GM23338 (cell line): ENCODE results near the gene AP1S3. TPM values are rescaled to one million over a fixed set of nuclear protein-coding genes. Genes with fewer than 3 reads are reported as not detected.

Source experiments
- ATAC-seq: fragments of 200-7000 bp; cut with Tn5 transposase; 3 replicates; pipeline ENCODE4 v1.9.1; 2020
- DNase-seq: peaks from one replicate; pipeline ENCODE4 v3.0.0-alpha.2; 2015; ENCODE audit warnings: low spot score
- H2AFZ ChIP-seq: fragments of 200-600 bp; sonication (generic); 2 replicates; pipeline ENCODE4 v1.8.0; 2016; ENCODE audit warnings: antibody characterized with exemption, mild to moderate bottlenecking, moderate library complexity
- H3F3A ChIP-seq: fragments of 200-600 bp; sonication (generic); replicated peaks from 2 replicates; pipeline ENCODE4 v1.8.0; 2017; ENCODE audit warnings: antibody characterized with exemption, mixed run types, low read depth
- H3K27ac ChIP-seq: fragments of 200-600 bp; sonication (generic); 2 replicates; pipeline ENCODE4 v1.6.1; 2016; ENCODE audit warnings: low read depth
- H3K27me3 ChIP-seq: fragments of 200-600 bp; sonication (generic); 2 replicates; pipeline ENCODE4 v1.8.0; 2016; ENCODE audit warnings: mild to moderate bottlenecking, mixed run types, moderate library complexity; ENCODE audit not compliant: insufficient read depth
- H3K36me3 ChIP-seq: fragments of 200-600 bp; sonication (generic); 2 replicates; pipeline ENCODE4 v1.8.0; 2016; ENCODE audit warnings: mild to moderate bottlenecking; ENCODE audit not compliant: insufficient read depth
- H3K4me1 ChIP-seq: fragments of 200-600 bp; sonication (generic); 2 replicates; pipeline ENCODE4 v1.8.0; 2016; ENCODE audit warnings: mild to moderate bottlenecking, moderate library complexity; ENCODE audit not compliant: insufficient read depth
- H3K4me2 ChIP-seq: fragments of 200-600 bp; sonication (generic); 2 replicates; pipeline ENCODE4 v1.7.1; 2017; ENCODE audit warnings: mixed run types
- H3K4me3 ChIP-seq: fragments of 200-600 bp; sonication (generic); 2 replicates; pipeline ENCODE4 v1.6.1; 2016; ENCODE audit warnings: mixed run types
- H3K79me2 ChIP-seq: fragments of 200-600 bp; sonication (generic); replicated peaks from 2 replicates; pipeline ENCODE4 v1.8.0; 2017; ENCODE audit warnings: mild to moderate bottlenecking; ENCODE audit not compliant: insufficient read depth
- H3K9me2 ChIP-seq: fragments of 200-600 bp; sonication (generic); 2 replicates; pipeline ENCODE4 v1.8.0; 2017; ENCODE audit not compliant: insufficient read depth
- H4K20me1 ChIP-seq: fragments of 200-600 bp; sonication (generic); replicated peaks from 2 replicates; pipeline ENCODE4 v1.8.0; 2017; ENCODE audit warnings: mild to moderate bottlenecking; ENCODE audit not compliant: insufficient read depth
- H3K27ac Mint-ChIP-seq: 2 replicates; pipeline ENCODE4 v1.8.0; 2020; ENCODE audit warnings: inconsistent platforms, mild to moderate bottlenecking, moderate library complexity, mixed read lengths
- H3K27me3 Mint-ChIP-seq: 3 replicates; pipeline ENCODE4 v1.8.0; 2022; ENCODE audit warnings: low read depth, mild to moderate bottlenecking, moderate library complexity, mixed read lengths, inconsistent platforms; ENCODE audit not compliant: insufficient read depth, poor library complexity
- H3K36me3 Mint-ChIP-seq: 3 replicates; pipeline ENCODE4 v1.8.0; 2021; ENCODE audit warnings: low read depth, mild to moderate bottlenecking, inconsistent platforms, moderate library complexity, mixed read lengths
- H3K4me1 Mint-ChIP-seq: 3 replicates; pipeline ENCODE4 v1.8.0; 2020; ENCODE audit warnings: mild to moderate bottlenecking, inconsistent platforms, mixed read lengths
- H3K4me3 Mint-ChIP-seq: 3 replicates; pipeline ENCODE4 v1.8.0; 2021; ENCODE audit warnings: moderate library complexity, mild to moderate bottlenecking, inconsistent platforms, mixed read lengths
- H3K9me3 Mint-ChIP-seq: 3 replicates; pipeline ENCODE4 v1.8.0; 2020; ENCODE audit warnings: moderate library complexity, mild to moderate bottlenecking, inconsistent platforms, mixed read lengths
- CREB1 ChIP-seq: fragments of 250-450 bp; sonication (Bioruptor Pico); IDR thresholded peaks from 2 replicates; pipeline ENCODE4 v1.5.0; 2020; ENCODE audit warnings: low read depth, mild to moderate bottlenecking, moderate library complexity
- EZH2 ChIP-seq: fragments of 200-600 bp; sonication (generic); IDR thresholded peaks from one replicate; pipeline ENCODE4 v1.8.0; 2017; ENCODE audit warnings: antibody characterized with exemption, mild to moderate bottlenecking, low read depth; ENCODE audit not compliant: unreplicated experiment
- EZH2phosphoT487 ChIP-seq: fragments of 200-600 bp; sonication (generic); IDR thresholded peaks from one replicate; pipeline ENCODE4 v1.8.1; 2018; ENCODE audit warnings: antibody characterized with exemption; ENCODE audit not compliant: unreplicated experiment
- JUNB ChIP-seq: IDR thresholded peaks from one replicate; pipeline ENCODE4 v1.6.1; 2016; ENCODE audit warnings: antibody characterized with exemption; ENCODE audit not compliant: unreplicated experiment
- NANOG ChIP-seq: IDR thresholded peaks from 2 replicates; pipeline ENCODE4 v1.6.1; 2016; ENCODE audit warnings: antibody characterized with exemption, borderline replicate concordance
- POLR2AphosphoS5 ChIP-seq: IDR thresholded peaks from 2 replicates; pipeline ENCODE4 v1.6.1; 2016; ENCODE audit warnings: antibody characterized with exemption, low read depth
- STAT1 ChIP-seq: IDR thresholded peaks from one replicate; pipeline ENCODE4 v1.6.1; 2016; ENCODE audit warnings: antibody characterized with exemption; ENCODE audit not compliant: unreplicated experiment
- ZNF114 ChIP-seq: fragments of 250-450 bp; sonication (Bioruptor Pico); IDR thresholded peaks from 2 replicates; pipeline ENCODE4 v1.5.0; 2020; ENCODE audit warnings: mild to moderate bottlenecking, moderate library complexity
- ZNF331 ChIP-seq: fragments of 250-450 bp; sonication (Bioruptor Pico); IDR thresholded peaks from 2 replicates; pipeline ENCODE4 v1.5.0; 2020; ENCODE audit warnings: low read depth, mild to moderate bottlenecking, moderate library complexity
- polyA plus RNA-seq: library from polyadenylated mRNA; unstranded; fragments of >200 nt; fragmentation: Nextera tagmentation; extraction: Ambion mirVana; gene quantifications from 2 replicates; pipeline ENCODE4 v1.2.1, GENCODE V29; 2016
- total RNA-seq: library from RNA; depleted of rRNA; stranded (reverse); fragments of >200 nt; shearing (Covaris generic); gene quantifications from 2 replicates; pipeline ENCODE4 v1.2.3, GENCODE V29; 2014
- TF ChIP-seq, protein P1 (sequence below): fragments of 250-450 bp; sonication (Bioruptor Pico); IDR thresholded peaks from 2 replicates; pipeline ENCODE4 v1.5.0; 2020; ENCODE audit warnings: mild to moderate bottlenecking, moderate library complexity
- TF ChIP-seq, protein P2 (sequence below): IDR thresholded peaks from one replicate; pipeline ENCODE4 v1.6.1; 2018; ENCODE audit warnings: antibody characterized with exemption; ENCODE audit not compliant: unreplicated experiment
- TF ChIP-seq, protein P3 (sequence below): IDR thresholded peaks from 2 replicates; pipeline ENCODE4 v1.6.1; 2016; ENCODE audit warnings: antibody characterized with exemption
- TF ChIP-seq, protein P4 (sequence below), 2 experiments: fragments of 200-600 bp in 1 of 2; sonication (generic) in 1 of 2; conservative IDR thresholded peaks; 2 replicates each; pipeline versions ENCODE4 v1.5.1 to v1.6.1; 2016 to 2017; ENCODE audit warnings: antibody characterized with exemption in 2 of 2, low read depth in 2 of 2, mild to moderate bottlenecking in 2 of 2, moderate library complexity in 1 of 2

AP1S3 gene
- total and polyA plus RNA-seq, 2 experiments from 2014 or later: 8.8 to 25.5 TPM

DNA sequence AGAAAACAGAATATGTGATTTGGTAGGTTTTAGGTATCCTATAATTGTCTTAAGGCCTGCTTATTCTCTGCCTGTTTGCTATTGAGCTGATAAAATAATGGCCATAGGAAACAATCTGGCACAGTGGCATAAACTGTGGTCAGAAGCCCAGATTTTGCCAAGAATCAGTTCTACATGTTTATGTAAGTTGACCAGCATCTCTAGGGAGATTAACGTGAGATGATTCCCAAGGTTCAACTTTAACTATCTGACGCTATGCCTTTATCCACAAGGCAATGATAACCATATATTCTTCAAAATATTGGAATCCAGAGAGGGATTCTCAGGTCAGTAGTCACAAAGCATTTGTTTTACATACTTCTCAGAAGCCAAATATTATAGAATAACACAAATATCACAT is 25.6 kb downstream of the AP1S3 start:
- no peaks in the 10 kb centered on the region for H4K20me1 ChIP-seq
- H3K27me3 Mint-ChIP-seq: no peaks in the 10 kb centered on the region
- H3K27ac ChIP-seq: no peak overlapping the region
- no peaks in the 10 kb centered on the region for H3K36me3 Mint-ChIP-seq
- H3K27ac Mint-ChIP-seq: no peak overlapping the region
- H3K4me3 ChIP-seq: no peak overlapping the region
- H3K9me3 Mint-ChIP-seq: no peaks in the 10 kb centered on the region
- TF ChIP-seq NANOG: no peak
- no peak for TF ChIP-seq JUNB
- TF ChIP-seq, protein P1, sequence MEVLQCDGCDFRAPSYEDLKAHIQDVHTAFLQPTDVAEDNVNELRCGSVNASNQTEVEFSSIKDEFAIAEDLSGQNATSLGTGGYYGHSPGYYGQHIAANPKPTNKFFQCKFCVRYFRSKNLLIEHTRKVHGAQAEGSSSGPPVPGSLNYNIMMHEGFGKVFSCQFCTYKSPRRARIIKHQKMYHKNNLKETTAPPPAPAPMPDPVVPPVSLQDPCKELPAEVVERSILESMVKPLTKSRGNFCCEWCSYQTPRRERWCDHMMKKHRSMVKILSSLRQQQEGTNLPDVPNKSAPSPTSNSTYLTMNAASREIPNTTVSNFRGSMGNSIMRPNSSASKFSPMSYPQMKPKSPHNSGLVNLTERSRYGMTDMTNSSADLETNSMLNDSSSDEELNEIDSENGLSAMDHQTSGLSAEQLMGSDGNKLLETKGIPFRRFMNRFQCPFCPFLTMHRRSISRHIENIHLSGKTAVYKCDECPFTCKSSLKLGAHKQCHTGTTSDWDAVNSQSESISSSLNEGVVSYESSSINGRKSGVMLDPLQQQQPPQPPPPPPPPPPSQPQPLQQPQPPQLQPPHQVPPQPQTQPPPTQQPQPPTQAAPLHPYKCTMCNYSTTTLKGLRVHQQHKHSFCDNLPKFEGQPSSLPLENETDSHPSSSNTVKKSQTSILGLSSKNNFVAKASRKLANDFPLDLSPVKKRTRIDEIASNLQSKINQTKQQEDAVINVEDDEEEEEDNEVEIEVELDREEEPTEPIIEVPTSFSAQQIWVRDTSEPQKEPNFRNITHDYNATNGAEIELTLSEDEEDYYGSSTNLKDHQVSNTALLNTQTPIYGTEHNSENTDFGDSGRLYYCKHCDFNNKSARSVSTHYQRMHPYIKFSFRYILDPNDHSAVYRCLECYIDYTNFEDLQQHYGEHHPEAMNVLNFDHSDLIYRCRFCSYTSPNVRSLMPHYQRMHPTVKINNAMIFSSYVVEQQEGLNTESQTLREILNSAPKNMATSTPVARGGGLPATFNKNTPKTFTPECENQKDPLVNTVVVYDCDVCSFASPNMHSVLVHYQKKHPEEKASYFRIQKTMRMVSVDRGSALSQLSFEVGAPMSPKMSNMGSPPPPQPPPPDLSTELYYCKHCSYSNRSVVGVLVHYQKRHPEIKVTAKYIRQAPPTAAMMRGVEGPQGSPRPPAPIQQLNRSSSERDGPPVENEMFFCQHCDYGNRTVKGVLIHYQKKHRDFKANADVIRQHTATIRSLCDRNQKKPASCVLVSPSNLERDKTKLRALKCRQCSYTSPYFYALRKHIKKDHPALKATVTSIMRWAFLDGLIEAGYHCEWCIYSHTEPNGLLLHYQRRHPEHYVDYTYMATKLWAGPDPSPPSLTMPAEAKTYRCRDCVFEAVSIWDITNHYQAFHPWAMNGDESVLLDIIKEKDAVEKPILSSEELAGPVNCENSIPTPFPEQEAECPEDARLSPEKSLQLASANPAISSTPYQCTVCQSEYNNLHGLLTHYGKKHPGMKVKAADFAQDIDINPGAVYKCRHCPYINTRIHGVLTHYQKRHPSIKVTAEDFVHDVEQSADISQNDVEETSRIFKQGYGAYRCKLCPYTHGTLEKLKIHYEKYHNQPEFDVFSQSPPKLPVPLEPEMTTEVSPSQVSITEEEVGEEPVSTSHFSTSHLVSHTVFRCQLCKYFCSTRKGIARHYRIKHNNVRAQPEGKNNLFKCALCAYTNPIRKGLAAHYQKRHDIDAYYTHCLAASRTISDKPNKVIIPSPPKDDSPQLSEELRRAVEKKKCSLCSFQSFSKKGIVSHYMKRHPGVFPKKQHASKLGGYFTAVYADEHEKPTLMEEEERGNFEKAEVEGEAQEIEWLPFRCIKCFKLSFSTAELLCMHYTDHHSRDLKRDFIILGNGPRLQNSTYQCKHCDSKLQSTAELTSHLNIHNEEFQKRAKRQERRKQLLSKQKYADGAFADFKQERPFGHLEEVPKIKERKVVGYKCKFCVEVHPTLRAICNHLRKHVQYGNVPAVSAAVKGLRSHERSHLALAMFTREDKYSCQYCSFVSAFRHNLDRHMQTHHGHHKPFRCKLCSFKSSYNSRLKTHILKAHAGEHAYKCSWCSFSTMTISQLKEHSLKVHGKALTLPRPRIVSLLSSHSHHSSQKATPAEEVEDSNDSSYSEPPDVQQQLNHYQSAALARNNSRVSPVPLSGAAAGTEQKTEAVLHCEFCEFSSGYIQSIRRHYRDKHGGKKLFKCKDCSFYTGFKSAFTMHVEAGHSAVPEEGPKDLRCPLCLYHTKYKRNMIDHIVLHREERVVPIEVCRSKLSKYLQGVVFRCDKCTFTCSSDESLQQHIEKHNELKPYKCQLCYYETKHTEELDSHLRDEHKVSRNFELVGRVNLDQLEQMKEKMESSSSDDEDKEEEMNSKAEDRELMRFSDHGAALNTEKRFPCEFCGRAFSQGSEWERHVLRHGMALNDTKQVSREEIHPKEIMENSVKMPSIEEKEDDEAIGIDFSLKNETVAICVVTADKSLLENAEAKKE (CRISPR knock-in tag): no peak
- no peak for TF ChIP-seq EZH2
- TF ChIP-seq, protein P2, sequence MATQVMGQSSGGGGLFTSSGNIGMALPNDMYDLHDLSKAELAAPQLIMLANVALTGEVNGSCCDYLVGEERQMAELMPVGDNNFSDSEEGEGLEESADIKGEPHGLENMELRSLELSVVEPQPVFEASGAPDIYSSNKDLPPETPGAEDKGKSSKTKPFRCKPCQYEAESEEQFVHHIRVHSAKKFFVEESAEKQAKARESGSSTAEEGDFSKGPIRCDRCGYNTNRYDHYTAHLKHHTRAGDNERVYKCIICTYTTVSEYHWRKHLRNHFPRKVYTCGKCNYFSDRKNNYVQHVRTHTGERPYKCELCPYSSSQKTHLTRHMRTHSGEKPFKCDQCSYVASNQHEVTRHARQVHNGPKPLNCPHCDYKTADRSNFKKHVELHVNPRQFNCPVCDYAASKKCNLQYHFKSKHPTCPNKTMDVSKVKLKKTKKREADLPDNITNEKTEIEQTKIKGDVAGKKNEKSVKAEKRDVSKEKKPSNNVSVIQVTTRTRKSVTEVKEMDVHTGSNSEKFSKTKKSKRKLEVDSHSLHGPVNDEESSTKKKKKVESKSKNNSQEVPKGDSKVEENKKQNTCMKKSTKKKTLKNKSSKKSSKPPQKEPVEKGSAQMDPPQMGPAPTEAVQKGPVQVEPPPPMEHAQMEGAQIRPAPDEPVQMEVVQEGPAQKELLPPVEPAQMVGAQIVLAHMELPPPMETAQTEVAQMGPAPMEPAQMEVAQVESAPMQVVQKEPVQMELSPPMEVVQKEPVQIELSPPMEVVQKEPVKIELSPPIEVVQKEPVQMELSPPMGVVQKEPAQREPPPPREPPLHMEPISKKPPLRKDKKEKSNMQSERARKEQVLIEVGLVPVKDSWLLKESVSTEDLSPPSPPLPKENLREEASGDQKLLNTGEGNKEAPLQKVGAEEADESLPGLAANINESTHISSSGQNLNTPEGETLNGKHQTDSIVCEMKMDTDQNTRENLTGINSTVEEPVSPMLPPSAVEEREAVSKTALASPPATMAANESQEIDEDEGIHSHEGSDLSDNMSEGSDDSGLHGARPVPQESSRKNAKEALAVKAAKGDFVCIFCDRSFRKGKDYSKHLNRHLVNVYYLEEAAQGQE: no peak
- no peak for TF ChIP-seq CREB1
- TF ChIP-seq, protein P3, sequence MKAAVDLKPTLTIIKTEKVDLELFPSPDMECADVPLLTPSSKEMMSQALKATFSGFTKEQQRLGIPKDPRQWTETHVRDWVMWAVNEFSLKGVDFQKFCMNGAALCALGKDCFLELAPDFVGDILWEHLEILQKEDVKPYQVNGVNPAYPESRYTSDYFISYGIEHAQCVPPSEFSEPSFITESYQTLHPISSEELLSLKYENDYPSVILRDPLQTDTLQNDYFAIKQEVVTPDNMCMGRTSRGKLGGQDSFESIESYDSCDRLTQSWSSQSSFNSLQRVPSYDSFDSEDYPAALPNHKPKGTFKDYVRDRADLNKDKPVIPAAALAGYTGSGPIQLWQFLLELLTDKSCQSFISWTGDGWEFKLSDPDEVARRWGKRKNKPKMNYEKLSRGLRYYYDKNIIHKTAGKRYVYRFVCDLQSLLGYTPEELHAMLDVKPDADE: no peak
- TF ChIP-seq POLR2AphosphoS5: no peak
- TF ChIP-seq EZH2phosphoT487: no peak
- TF ChIP-seq, protein P4, sequence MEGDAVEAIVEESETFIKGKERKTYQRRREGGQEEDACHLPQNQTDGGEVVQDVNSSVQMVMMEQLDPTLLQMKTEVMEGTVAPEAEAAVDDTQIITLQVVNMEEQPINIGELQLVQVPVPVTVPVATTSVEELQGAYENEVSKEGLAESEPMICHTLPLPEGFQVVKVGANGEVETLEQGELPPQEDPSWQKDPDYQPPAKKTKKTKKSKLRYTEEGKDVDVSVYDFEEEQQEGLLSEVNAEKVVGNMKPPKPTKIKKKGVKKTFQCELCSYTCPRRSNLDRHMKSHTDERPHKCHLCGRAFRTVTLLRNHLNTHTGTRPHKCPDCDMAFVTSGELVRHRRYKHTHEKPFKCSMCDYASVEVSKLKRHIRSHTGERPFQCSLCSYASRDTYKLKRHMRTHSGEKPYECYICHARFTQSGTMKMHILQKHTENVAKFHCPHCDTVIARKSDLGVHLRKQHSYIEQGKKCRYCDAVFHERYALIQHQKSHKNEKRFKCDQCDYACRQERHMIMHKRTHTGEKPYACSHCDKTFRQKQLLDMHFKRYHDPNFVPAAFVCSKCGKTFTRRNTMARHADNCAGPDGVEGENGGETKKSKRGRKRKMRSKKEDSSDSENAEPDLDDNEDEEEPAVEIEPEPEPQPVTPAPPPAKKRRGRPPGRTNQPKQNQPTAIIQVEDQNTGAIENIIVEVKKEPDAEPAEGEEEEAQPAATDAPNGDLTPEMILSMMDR (conservative IDR thresholded peaks at IDR 0.05; ENCODE audit: low read depth in 2 of 2): no peak
- TF ChIP-seq STAT1: no peak
- no peak for TF ChIP-seq ZNF114 (CRISPR knock-in tag)
- no peak for TF ChIP-seq ZNF331 (CRISPR knock-in tag)
- no peaks in the 10 kb centered on the region for H3K27me3 ChIP-seq
- ATAC-seq (no peak), DNase-seq (no peak)
- H3K79me2 ChIP-seq: peaks cover 43% of the 10 kb centered on the region
- H3K36me3 ChIP-seq: no peaks in the 10 kb centered on the region
- no peaks in the 10 kb centered on the region for H3K4me1 Mint-ChIP-seq
- no peak overlapping the region for H3K4me3 Mint-ChIP-seq
- no peaks in the 10 kb centered on the region for H3F3A ChIP-seq
- no peak overlapping the region for H2AFZ ChIP-seq
- no peak overlapping the region for H3K4me2 ChIP-seq
- no peaks in the 10 kb centered on the region for H3K9me2 ChIP-seq
- H3K4me1 ChIP-seq: no peaks in the 10 kb centered on the region
